Activated CD4-positive, CD25-positive, alpha-beta regulatory T cell treated with anti-CD3 and anti-CD28 coated beads, Interleukin-2, amount 50 U/mL, for 24 hours (primary cell): Measurements from ENCODE around the gene COL8A1.
"Not testable (repeated sequence)": the region's sequence is repeated elsewhere in the genome, so short reads cannot be mapped to it uniquely, and the experiment has no call there.

ENCODE experiments used
- ATAC-seq, 2 donors: fragments of 150-1000 bp; cut with Tn5 transposase; one replicate each; pipeline ENCODE4 v1.10.0; 2021; ENCODE audit warnings: mild to moderate bottlenecking in 1 of 2, moderate library complexity in 1 of 2

The COL8A1 gene

GRCh38 chr3:99817047-99817436 is 178.6 kb downstream of the COL8A1 start:
- ATAC-seq = no peak

- ATAC-seq = peak; percentile 95 to 96
These were observed 179.2 kb downstream of the COL8A1 start, which contains the start of gene CMSS1 for GRCh38 chr3:99817437-99818240. Gene CMSS1, plus strand, starts transcription at chr3:99817862.

GRCh38 chr3:99818818-99819217 is 180.4 kb downstream of the COL8A1 start:
- ATAC-seq = no peak

GRCh38 chr3:99823723-99824711 is 185.6 kb downstream of the COL8A1 start:
- ATAC-seq = no peak

GRCh38 chr3:99825004-99825640 is 186.7 kb downstream of the COL8A1 start:
- ATAC-seq = peak; percentile 74 to 80

- ATAC-seq = no peak
These were observed 191.4 kb downstream of the COL8A1 start for GRCh38 chr3:99829844-99830243.

- ATAC-seq = no peak
These were observed 195.3 kb downstream of the COL8A1 start for GRCh38 chr3:99833617-99834205.

GRCh38 chr3:99834211-99834957 is 196.0 kb downstream of the COL8A1 start:
- no peak for ATAC-seq

GRCh38 chr3:99836681-99837080 is 198.3 kb downstream of the COL8A1 start:
- ATAC-seq = no peak

- no peak for ATAC-seq
These were observed 199.3 kb downstream of the COL8A1 start for GRCh38 chr3:99837715-99838114.

- no peak for ATAC-seq
These were observed 200.4 kb downstream of the COL8A1 start for GRCh38 chr3:99838755-99839154.

GRCh38 chr3:99839613-99840012 is 201.2 kb downstream of the COL8A1 start:
- ATAC-seq = peak; percentile 21 to 49

- ATAC-seq = not testable (repeated sequence)
These were observed 203.6 kb downstream of the COL8A1 start for GRCh38 chr3:99841949-99842348.

- no peak for ATAC-seq
These were observed 204.6 kb downstream of the COL8A1 start for GRCh38 chr3:99842826-99843589.

- no peak for ATAC-seq
These were observed 205.3 kb downstream of the COL8A1 start for GRCh38 chr3:99843590-99844258.

- ATAC-seq = no peak
These were observed 206.9 kb downstream of the COL8A1 start for GRCh38 chr3:99845331-99845730.

- ATAC-seq = no peak
These were observed 207.6 kb downstream of the COL8A1 start for GRCh38 chr3:99845999-99846398.

- ATAC-seq = no peak
These were observed 208.2 kb downstream of the COL8A1 start for GRCh38 chr3:99846477-99847160.

GRCh38 chr3:99848433-99848832 is 210.0 kb downstream of the COL8A1 start:
- no peak for ATAC-seq
